ENCODE data around the gene ARHGEF11.

DNA sequence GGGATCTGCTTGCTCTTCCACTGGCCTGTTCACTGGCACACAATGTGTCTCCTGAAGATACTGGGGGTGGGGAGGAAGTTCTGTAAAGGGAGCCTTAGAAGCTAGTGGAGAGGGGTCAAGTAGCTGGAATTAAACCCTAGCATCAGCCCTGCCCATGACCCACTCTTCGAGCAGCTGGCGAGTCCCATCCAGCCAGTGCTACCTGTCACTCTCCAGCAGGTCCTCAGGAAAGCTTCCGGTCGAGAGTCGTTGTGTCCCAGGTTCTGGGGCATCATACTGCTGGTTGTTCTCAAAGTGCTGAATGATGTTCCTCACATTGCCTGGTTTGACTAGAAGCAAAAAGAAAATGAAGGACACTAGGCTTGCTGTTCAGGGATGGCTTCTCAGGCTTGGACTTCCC, 94.2 kb downstream of the ARHGEF11 start:
- TF ChIP-seq, protein P1, sequence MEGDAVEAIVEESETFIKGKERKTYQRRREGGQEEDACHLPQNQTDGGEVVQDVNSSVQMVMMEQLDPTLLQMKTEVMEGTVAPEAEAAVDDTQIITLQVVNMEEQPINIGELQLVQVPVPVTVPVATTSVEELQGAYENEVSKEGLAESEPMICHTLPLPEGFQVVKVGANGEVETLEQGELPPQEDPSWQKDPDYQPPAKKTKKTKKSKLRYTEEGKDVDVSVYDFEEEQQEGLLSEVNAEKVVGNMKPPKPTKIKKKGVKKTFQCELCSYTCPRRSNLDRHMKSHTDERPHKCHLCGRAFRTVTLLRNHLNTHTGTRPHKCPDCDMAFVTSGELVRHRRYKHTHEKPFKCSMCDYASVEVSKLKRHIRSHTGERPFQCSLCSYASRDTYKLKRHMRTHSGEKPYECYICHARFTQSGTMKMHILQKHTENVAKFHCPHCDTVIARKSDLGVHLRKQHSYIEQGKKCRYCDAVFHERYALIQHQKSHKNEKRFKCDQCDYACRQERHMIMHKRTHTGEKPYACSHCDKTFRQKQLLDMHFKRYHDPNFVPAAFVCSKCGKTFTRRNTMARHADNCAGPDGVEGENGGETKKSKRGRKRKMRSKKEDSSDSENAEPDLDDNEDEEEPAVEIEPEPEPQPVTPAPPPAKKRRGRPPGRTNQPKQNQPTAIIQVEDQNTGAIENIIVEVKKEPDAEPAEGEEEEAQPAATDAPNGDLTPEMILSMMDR (optimal IDR thresholded peaks at IDR 0.05 in 1 of 3, IDR thresholded peaks at IDR 0.05 in 1 of 3, conservative IDR thresholded peaks at IDR 0.05 in 1 of 3; ENCODE audit: extremely low read depth in 1 of 3, insufficient read depth in 2 of 3, low read length in 3 of 3): no peak
- TF ChIP-seq EZH2 (IDR thresholded peaks at IDR 0.05; ENCODE audit: low read length): no peak
